ENCODE results near the gene SRF.

Gene SRF

DNA sequence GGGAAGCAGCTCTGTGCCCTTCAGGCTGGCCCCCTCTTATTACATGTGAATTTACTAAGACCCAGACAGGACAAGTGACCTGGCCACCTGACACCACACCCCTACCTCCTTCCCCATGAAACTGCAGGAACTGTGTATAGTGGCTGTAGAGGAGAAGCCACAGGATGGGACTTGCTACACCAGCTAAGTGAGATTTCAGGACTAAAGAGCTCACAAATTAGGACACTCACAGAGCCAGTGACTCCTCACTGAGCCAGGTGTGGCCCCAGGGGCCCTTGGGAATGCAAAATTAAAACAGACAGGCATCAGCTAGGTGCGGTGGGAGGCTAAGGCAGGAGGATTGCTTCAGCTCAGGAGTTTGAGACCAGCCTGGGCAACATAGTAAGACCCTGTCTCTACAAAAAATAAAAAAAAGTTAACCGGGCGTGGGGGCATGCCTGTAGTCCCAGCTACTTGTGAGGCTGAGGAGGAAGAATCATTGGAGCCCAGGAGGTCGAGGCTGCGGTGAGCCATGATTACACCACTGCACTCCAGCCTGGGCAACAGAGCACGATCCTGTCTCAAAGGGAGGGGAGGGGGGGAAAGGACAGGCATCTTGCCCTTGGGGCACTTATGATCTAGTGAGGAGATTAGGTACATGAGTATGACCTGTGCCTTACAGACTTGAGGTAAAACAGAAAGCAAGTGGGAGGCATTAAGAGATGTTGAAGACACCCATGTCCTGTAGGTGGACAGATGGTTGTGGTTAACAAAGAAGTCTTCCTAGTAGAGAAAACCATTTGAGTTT, 23.2 kb upstream of the SRF start:
- DNase-seq (ENCODE audit: low read depth in 2 of 2): no peak

DNA sequence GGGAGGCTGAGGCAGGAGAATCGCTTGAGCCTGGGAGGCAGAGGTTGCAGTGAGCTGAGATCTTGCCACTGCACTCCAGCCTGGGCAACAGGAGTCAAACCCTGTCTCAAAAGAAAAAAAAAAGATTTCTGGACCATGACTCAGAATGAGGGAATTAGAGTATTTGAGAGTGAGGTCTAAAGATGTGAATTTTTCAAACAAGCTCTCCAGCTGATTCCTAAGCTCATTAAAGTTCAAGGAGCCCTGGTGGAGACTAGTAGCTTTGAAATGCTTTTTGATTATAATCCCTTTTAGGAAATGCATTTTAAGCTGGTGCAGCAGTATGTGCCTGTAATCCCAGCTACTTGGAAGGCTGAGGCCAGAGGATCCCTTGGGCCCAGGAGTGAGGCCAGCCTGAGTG, 21.8 kb upstream of the SRF start:
- no peak for DNase-seq (ENCODE audit: low read depth in 2 of 2)

DNA sequence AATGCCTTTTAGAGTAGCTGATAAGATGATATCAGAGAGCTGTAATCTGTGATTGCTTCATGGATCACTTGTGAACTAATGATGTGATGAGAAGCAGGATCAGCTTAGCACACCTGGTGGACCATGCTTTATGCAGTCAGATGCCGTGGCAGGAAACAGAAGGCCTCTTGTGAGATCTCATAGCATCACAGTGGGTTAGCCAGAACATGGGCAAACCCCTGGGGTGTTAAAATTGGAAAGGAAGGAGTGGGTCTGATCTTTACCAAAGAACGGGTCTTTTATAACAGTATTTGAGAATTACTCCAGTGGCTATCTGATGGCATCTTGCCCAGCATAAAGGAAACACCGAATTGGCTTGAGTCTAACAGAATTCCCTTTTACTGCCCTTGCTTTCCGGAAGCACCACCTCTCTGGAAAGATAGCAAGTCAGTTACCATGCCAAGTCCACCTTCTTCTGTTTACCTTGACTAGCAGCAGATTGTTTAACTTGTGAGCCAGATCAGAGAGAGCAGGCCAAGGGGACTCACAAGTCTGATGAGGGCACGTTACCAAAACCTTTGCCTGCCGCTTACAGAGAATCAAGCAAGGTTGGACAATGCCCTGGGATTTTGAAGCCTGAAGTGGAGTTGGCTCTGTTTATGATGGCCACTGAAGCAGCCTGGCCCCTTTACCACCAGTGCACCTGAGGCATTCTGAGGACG, 20.9 kb upstream of the SRF start:
- no peak for DNase-seq (ENCODE audit: low read depth in 2 of 2)

DNA sequence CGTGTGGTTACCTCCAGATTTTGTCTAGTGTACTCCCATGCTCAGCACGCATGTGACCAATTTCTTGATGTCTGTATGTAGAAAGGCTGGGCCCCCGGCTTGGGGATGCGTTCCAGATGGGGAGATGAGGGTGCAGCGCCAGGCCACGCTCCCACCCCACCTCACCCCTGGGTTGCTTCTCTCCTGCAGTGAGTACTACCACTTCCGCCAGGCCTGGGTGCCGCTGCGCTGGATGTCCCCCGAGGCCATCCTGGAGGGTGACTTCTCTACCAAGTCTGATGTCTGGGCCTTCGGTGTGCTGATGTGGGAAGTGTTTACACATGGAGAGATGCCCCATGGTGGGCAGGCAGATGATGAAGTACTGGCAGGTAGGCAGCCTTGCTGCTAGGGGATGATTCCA, 11.5 kb upstream of the SRF start:
- DNase-seq (ENCODE audit: low read depth in 2 of 2): no peak

DNA sequence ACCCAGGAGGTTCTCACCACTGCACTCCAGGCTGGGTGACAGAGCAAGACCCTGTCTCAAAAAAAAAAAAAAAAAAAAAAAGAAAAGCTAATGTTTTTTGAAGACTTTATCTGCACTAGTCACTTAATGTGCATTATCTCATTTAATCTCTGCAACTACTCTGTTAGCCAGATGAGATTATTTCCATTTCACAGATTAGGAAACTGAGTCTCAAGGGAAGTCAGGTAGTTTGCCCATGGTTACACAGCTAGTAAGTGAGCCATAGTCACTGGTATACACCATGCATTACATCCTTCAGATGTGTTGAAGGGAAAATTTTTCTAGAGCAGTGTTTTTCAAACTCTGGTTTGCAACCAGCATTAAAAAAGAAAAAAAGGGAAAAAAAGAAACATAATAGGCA, 7.2 kb upstream of the SRF start:
- DNase-seq (ENCODE audit: low read depth in 2 of 2): no peak

DNA sequence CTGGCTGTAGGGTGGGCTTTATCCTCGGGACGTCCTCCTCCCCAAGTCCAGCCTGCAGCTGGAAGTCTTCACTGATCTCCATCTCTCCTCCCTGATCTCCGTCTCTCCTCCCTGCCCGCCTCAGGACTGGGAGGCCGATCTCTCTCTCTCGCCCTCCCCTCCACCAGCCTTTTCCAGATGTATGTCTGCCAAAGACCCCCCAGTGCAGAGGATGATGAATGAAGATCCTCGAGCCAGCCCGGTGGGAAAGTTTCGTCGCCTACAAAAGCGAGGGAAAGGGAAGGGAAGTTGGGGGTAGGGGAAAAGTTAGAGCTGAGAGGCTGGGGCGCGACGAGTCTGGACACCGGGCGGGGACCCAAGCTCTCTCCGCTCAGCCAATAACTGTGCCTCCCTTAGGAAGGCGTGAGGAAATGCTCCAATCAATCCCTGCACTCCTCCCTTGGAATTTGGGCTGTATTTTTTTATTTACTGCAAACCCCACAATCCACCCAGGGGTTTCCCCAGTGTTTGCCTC, 595 bp upstream of the SRF start:
- DNase-seq (ENCODE audit: low read depth in 2 of 2): no peak

DNA sequence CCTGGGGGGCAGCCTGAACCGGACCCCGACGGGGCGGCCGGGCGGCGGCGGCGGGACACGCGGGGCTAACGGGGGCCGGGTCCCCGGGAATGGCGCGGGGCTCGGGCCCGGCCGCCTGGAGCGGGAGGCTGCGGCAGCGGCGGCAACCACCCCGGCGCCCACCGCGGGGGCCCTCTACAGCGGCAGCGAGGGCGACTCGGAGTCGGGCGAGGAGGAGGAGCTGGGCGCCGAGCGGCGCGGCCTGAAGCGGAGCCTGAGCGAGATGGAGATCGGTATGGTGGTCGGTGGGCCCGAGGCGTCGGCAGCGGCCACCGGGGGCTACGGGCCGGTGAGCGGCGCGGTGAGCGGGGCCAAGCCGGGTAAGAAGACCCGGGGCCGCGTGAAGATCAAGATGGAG, 636 bp downstream of the SRF start:
- DNase-seq (ENCODE audit: low read depth in 2 of 2): no peak

DNA sequence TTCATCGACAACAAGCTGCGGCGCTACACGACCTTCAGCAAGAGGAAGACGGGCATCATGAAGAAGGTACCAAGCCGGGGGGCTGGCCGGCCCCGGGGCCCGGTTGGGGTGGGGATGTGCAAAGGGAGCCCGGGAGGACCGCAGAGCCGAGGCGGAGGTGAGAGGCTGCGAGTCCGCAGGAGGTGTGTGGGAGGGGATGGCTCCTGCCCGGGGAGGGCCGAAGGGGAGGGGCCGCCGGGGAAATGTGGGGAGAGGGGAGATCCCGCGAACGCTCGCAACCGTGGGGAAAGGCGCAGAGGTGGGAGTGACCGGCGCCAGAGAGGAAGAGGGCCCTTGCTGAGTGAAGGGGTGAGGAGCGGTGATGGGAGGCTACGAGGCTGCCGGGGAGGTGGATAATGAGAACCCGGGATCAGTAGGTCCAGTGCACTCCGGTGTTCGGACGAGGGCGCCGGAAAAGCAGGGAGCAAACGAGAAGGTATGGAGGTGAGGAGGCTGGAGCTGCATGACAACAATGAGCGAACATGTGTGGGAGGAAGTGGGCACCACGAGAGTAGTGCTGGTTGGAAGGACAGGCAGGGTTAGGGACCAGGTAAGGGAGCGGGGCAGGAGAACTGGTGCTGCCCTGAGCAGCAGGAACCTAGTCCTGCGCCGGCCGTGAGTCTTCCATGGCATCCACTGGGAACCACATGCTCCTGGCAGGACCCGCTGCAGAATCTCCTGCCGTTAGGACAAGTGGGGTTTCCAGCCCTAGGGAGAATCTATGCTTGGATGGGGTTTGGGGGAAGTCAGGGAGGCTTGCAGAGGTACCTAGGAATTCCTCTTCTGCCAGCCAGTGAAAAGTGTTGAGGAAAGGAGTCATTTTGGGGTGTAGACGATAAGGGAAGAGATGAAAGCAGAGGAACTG, 1.3 kb downstream of the SRF start:
- no peak for DNase-seq (ENCODE audit: low read depth in 2 of 2)

DNA sequence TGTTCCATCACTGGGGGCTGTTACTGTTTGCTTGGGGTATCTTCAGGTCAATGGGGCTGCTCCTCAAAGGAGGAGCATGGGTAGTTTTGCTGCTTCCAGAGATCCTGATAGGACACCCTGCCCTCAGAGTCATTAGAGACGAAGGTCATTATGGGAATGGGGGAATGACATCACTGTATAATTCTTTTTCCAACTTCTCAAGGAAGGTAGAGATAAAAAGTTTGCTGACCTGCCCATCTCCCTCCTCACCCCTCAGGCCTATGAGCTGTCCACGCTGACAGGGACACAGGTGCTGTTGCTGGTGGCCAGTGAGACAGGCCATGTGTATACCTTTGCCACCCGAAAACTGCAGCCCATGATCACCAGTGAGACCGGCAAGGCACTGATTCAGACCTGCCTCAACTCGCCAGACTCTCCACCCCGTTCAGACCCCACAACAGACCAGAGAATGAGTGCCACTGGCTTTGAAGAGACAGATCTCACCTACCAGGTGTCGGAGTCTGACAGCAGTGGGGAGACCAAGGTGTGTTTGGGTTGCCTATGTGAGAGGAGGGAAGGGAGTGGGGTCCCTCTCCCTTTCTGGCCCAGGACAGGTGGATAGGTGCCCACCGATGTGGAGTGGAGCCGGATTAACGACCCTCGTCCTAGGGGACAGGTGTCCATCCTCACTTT, 2.7 kb downstream of the SRF start:
- DNase-seq (ENCODE audit: low read depth in 2 of 2): no peak

DNA sequence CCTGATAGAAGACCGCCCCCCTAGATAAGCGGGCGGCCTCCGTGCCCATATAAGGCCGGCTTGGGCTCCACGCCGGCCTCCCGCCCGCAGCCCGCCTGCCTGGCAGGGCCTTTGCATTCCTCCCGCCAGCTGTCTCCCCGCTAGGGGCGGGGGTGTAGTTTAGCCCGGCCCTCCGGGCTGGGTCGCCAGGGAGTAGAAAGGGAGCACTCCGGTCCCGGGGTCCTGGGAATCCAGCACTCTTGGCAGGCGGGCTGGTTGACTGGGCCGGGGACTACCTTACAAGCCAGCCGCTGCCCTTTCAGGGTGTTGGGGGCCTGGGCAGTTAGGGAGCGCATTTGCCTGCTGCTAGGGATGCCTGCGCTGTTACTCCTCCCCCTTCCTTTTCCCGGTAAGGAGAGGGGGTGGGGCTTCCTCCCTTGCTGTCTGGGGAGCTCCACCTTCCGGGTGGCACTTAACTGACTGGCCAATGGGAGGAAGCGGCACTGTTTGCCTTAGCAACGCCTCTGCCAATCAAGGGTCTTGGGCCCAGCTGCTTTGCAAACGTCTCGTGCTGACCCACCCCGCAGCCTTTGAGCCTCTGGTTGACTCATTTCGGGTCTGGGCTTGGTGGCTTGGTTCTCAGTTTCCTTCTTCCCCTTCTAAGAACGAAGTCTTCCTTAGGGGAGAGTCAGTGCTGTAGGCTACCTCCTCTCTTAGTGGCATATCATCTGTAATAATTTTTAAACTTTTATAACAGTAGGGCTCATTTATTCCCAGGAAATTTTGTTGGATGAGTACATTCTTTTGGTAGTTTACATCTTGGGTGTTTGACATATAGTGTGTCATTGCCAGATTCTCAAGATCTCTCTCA, 3.4 kb downstream of the SRF start:
- peak; percentile 95 for DNase-seq (ENCODE audit: low read depth in 2 of 2)

DNA sequence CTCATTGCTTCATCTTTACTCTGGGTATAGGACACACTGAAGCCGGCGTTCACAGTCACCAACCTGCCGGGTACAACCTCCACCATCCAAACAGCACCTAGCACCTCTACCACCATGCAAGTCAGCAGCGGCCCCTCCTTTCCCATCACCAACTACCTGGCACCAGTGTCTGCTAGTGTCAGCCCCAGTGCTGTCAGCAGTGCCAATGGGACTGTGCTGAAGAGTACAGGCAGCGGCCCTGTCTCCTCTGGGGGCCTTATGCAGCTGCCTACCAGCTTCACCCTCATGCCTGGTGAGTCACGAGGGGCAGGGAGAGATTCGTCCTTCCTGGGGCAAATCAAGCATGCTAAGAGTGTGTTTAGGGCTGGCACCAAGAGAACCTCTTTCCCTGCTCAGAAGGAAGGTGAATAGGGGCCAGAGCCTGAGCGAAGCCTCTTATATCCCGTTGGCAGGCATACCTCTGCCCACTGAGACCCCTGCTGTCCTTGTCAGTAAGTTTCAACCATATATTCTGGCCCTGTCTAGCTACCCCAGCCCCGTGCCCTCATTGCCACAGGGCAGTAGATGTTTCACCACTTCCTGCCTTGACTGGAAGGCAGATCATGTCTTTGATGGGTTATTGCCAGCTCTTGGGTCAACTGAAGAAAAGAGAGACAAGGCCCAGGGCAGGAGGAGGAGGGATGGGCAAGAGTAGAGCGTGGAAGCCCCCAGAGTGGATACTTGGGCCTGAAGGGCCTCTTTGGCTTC, 4.8 kb downstream of the SRF start:
- no peak for DNase-seq (ENCODE audit: low read depth in 2 of 2)

DNA sequence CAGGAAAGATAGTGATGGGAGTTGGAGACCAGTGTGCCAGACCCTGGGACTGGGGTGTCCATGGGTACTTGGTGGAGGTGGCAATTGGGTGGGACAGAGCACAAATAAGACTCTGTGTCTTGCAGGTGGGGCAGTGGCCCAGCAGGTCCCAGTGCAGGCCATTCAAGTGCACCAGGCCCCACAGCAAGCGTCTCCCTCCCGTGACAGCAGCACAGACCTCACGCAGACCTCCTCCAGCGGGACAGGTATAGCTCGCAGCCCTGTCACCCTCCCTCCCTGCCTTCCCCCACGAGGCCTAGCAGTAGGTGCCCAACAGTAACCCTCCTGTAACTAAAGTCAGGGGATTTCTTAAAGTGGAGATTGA, 5.3 kb downstream of the SRF start:
- no peak for DNase-seq (ENCODE audit: low read depth in 2 of 2)

DNA sequence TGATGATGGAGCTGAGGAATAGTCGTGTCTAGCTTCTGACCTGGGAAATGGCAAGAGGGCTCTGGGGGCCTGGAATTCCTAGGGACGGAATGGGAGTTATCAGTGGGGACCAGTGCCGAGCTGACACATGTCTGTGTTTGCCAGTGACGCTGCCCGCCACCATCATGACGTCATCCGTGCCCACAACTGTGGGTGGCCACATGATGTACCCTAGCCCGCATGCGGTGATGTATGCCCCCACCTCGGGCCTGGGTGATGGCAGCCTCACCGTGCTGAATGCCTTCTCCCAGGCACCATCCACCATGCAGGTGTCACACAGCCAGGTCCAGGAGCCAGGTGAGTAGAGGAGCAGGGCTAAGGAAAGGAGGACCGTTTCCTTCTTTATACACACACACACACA, 7.1 kb downstream of the SRF start:
- DNase-seq (ENCODE audit: low read depth in 2 of 2): no peak

DNA sequence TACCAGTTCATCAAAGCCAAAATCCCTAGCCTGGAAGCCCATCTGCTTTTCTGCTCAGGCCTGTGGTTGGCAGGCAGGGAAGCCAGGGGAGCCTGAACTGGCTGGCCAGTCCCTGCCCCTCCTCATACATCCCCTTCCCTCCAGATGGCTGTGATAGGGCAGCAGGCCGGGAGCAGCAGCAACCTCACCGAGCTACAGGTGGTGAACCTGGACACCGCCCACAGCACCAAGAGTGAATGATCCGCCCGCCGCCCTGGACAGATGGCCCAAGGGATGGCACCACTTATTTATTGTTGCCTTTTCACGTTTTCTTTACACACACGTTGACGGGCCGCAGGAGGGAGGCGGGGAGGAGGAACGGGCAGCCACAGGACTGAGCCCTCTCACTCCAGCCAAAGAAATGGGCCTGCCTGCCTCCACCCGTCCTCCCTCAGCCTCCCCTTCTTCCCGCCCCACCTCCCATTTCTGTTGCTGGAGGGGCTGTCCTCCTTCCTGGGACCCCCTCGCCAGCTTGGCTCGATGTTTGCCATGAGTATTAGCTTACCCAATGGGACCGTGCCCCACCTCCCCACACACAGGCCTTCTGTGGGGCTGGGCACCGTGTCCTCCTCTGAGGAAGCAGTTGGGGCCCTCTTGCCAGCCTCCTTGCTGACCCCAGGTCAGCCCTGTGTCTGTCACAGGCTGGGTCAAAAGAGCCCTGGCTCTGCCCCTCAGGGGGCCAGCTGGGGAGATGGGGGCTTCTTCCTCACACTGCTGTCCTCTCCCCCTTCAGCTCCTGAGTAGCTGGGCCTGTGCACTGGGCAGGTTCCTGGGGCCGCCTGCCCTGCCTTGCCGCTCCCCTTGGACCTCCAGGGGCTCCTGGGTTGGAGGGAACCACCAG, 8.1 kb downstream of the SRF start:
- DNase-seq (ENCODE audit: low read depth in 2 of 2): no peak

DNA sequence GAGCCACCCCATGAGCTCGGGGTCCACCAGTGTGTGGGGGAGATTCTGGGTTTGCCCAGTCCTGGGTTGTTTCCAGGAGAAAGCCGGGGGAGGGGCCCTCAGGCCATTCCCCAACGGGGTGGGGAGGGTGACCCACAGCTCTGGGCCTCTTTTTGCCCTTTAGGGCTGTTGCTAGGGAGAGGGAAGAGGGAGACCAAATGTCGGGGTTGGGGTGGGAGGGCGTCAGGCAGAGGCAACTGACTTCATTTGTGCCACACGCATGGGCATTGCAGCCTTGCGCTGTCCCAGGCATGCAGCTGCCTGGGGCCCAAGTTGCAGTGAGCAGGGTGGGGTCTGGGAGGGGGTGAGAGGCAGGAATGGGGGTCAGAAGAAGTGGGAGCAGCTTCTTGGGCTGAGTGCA, 9.0 kb downstream of the SRF start:
- no peak for DNase-seq (ENCODE audit: low read depth in 2 of 2)

DNA sequence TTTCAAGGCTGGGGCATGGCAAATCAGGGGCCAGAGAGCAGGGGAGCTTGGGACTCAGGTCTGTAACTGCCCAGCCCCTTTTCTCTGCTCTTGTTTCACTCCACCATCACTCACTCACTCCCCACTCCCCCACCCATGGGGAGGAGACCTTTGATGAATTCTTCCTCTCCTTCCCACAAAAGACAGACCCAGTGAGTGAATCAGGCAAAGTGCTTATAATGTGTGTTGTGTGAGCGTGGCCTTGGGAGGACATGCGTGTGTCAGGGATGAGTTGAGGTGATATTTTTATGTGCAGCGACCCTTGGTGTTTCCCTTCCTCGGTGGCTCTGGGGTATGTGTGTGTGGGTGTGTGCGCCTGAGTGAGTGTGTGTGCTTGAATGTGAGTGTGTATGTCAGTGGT, 9.9 kb downstream of the SRF start:
- DNase-seq (ENCODE audit: low read depth in 2 of 2): no peak

DNA sequence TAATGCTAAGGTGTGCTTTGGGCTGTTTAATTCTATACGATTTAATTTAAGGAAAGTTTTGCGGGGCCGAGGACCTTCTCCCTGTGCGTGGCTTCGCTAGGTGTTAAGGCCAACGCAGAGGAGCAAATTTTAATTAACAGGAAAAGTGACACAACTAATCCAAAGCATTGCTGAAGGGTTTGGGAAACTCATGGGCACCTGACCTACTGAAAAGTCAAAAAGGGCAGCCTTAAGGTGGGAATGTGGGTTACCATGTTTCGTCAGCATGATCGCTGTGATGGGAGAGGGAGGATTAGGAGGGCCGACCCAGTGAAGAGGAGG, 10.5 kb downstream of the SRF start:
- no peak for DNase-seq (ENCODE audit: low read depth in 2 of 2)

DNA sequence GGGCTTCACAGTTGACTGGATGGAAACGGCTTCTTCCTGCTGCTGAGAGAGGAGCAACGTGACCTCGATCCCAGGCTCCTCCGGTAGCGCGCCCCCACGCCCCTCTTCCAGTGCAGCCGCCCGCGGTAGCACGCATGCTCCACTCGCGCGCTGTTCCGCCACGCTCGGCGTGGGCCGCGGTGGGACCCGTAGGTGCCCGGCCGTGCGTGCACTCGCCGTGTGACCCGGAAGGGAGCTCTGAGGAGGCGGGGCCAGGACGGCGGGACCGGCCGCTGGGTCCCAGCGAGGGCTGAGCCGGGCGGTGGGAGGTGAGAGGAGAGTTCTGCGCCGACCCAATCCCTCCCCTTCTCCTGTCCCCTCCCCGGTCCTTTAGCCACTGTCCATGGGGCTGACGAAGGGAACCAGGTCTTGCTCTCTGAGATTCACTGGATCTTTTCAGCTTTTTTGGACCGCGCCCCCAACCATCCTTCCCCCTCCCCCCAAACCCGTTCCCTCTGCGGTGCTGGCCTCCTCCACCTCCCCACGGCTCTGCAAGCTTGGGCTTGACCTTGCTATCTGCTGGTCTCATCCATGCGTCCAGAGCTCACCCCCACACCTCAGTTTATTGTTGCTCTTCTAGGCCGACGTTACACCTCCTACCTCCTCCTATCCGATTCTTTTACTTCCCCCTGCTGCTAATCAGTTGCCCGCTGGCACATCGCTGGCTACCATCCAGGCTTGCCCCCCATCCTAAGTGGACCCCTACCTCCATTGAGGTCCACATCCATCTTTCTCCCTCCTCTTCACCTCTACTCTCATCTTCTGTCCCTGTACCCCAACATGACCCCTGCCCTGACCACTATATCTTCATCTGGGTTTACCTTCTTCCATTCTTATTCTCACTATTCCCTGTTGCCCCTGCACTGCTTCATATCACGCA, 11.1 kb downstream of the SRF start, which contains the start of gene CUL9:
Gene CUL9, plus strand, starts transcription at position 255 of the 919 bp plus-strand sequence. CDS start 2,115 bp downstream, outside the sequence.
- DNase-seq (ENCODE audit: low read depth in 2 of 2): peak in 1 of 2 experiments; percentile 17

Data from fibroblast of skin of left biceps (primary cell).